Left kidney (tissue), 2 donors: ENCODE data around the gene RCHY1. TPM values are rescaled to one million over a fixed set of nuclear protein-coding genes. Genes with fewer than 3 reads are reported as not detected.

ENCODE experiments used
- DNase-seq: peaks from one replicate; pipeline ENCODE4 v3.0.0-alpha.2; 2013
- polyA plus RNA-seq: library from polyadenylated mRNA; unstranded; fragments of 120-200 nt; gene quantifications from one replicate; pipeline ENCODE4 v1.2.1, GENCODE V29; 2013; ENCODE audit not compliant: insufficient read length

Gene RCHY1
- polyA plus RNA-seq, 1 donor = 55.0 TPM

GRCh38 chr4:75429208-75429607 is 85.0 kb downstream of the RCHY1 start:
- DNase-seq = no peak

Other genes starting within 250 kb of the RCHY1 start
- gene THAP6, start 70 bp upstream of the RCHY1 start, polyA plus RNA-seq = 36.6 TPM
- gene ODAPH, start 41.7 kb upstream of the RCHY1 start, polyA plus RNA-seq = not detected
- gene CDKL2, start 116.1 kb upstream of the RCHY1 start, polyA plus RNA-seq = 18.0 TPM
- gene G3BP2, start 159.0 kb upstream of the RCHY1 start, polyA plus RNA-seq = 205 TPM
- 99.3 TPM for gene USO1, start 210.2 kb upstream of the RCHY1 start, polyA plus RNA-seq